HG03045 (cell line): ENCODE data around the gene TLR3.

Experiments
- ATAC-seq: cut with Tn5 transposase; IDR thresholded peaks from one replicate; pipeline ENCODE4 v1.9.1; 2021; ENCODE audit warnings: mild to moderate bottlenecking, moderate library complexity; ENCODE audit not compliant: unreplicated experiment

TLR3 gene

GRCh38 chr4:186104890-186105646, 36.1 kb downstream of the TLR3 start:
- peak; percentile 33 for ATAC-seq

- ATAC-seq = no peak
These were observed 36.8 kb downstream of the TLR3 start for GRCh38 chr4:186105647-186106321.

GRCh38 chr4:186107947-186108346, 39.0 kb downstream of the TLR3 start:
- ATAC-seq = no peak

GRCh38 chr4:186108391-186108790, 39.4 kb downstream of the TLR3 start:
- no peak for ATAC-seq

- ATAC-seq = no peak
These were observed 40.3 kb downstream of the TLR3 start for GRCh38 chr4:186109245-186109644.

GRCh38 chr4:186116697-186117096, 47.7 kb downstream of the TLR3 start:
- no peak for ATAC-seq

- no peak for ATAC-seq
These were observed 49.6 kb downstream of the TLR3 start for GRCh38 chr4:186118582-186118981.

- ATAC-seq = no peak
These were observed 52.1 kb downstream of the TLR3 start for GRCh38 chr4:186121057-186121456.

- no peak for ATAC-seq
These were observed 59.9 kb downstream of the TLR3 start for GRCh38 chr4:186128842-186129241.

GRCh38 chr4:186131935-186132334, 63.0 kb downstream of the TLR3 start:
- no peak for ATAC-seq

- ATAC-seq = no peak
These were observed 63.8 kb downstream of the TLR3 start for GRCh38 chr4:186132577-186133242.

- ATAC-seq = peak; percentile 98
These were observed 65.3 kb downstream of the TLR3 start for GRCh38 chr4:186134257-186134656.

- ATAC-seq = no peak
These were observed 65.9 kb downstream of the TLR3 start for GRCh38 chr4:186134861-186135260.

- ATAC-seq = no peak
These were observed 68.3 kb downstream of the TLR3 start for GRCh38 chr4:186137196-186137794.
